Thyroid gland (tissue), 4 donors: ENCODE results near the gene LRRC59.

Experiments used
- POLR2A ChIP-seq, 2 donors: fragments of 450-650 bp; IDR thresholded peaks; one replicate each; pipeline ENCODE4 v1.6.1; 2017; ENCODE audit warnings: antibody characterized with exemption in 2 of 2, mild to moderate bottlenecking in 2 of 2, moderate library complexity in 1 of 2
- TF ChIP-seq, protein P1 (sequence below), 6 experiments: fragments of 200-600 bp in 3 of 6; fragments of 450-650 bp in 3 of 6; sonication (generic) in 3 of 6; IDR thresholded peaks; one replicate each; pipeline ENCODE4 v1.5.1; 2016 to 2019; ENCODE audit warnings: antibody characterized with exemption in 6 of 6, mild to moderate bottlenecking in 2 of 6, inconsistent platforms in 1 of 6, moderate library complexity in 1 of 6

DNA sequence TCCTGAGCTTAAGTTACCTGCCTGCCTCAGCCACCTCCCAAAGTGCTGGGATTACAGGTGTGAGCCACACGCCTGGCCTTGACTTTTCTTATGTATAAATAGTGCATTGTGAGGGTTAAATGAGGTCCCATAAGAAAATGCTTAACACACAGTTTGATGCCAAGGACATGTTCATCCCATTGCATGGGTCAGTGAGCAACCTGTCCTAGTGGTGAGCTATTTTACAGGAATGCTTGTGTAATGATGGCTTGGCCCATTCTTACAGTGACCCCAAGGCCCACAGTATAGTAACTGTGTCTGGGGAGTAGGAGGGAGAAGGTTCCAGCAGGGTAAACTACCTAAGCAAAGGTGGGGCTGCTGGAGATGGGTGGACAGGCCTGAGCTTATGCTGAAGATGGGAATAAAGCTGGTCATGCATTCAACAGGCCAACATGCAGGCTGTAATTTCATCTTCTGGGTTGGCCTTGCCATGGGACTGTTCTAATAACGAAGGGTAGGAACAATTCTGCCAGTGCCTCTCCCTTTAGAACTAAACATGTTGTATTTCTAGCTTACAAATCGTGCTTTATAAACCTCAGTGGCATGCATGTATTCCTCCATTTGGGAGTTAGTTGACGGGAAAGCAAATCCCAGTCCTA is 34.9 kb upstream of the LRRC59 start:
- TF ChIP-seq POLR2A (IDR thresholded peaks at IDR 0.05) = no peak
- TF ChIP-seq, protein P1, sequence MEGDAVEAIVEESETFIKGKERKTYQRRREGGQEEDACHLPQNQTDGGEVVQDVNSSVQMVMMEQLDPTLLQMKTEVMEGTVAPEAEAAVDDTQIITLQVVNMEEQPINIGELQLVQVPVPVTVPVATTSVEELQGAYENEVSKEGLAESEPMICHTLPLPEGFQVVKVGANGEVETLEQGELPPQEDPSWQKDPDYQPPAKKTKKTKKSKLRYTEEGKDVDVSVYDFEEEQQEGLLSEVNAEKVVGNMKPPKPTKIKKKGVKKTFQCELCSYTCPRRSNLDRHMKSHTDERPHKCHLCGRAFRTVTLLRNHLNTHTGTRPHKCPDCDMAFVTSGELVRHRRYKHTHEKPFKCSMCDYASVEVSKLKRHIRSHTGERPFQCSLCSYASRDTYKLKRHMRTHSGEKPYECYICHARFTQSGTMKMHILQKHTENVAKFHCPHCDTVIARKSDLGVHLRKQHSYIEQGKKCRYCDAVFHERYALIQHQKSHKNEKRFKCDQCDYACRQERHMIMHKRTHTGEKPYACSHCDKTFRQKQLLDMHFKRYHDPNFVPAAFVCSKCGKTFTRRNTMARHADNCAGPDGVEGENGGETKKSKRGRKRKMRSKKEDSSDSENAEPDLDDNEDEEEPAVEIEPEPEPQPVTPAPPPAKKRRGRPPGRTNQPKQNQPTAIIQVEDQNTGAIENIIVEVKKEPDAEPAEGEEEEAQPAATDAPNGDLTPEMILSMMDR (IDR thresholded peaks at IDR 0.05) = no peak
